NK-92 treated with Interleukin-12 subunit alpha and Interleukin-12 subunit beta, amount 100 ng/mL, for 24 hours (cell line): ENCODE results near the gene LMF1.

Experiments
- DNase-seq: peaks from one replicate; lab custom pipeline; 2025; lab: John Stamatoyannopoulos, UW

The LMF1 gene

DNA sequence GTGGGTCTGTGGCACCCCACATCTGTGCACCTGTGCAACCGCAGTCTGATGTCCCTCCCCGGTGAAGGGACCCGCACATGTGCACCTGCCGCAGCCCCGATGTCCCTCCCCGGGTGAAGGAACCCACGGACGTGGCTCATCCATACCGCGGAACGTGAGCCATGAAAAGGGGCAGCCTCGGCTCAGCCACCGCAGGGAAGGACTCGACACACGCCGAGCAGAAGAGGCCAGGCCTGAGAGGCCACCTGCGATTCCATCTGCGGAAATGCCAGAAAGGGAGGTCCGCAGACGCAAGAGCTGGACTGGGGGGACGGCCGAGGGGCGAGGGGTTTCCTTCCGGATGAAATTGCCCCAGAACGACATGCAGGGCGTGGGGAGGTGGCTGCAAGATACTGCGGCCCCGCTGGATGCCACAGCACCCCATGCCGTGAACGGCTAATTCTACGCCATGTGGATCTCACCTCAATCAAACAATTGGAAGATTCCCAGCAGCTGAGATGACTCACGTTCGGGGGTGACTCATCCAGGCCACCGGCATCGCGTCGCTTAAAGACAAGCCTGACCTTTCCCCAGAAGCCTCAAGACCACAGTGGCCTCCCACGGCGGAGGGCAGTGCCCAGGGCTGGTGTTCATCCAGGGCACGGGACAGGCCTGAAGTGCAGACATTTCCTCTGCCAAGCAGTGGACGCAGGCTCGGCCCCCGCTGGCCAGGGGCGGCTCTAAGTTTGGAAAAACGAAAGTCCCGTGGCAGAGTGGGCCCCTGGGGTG, 31.8 kb upstream of the LMF1 start:
- DNase-seq: no peak

DNA sequence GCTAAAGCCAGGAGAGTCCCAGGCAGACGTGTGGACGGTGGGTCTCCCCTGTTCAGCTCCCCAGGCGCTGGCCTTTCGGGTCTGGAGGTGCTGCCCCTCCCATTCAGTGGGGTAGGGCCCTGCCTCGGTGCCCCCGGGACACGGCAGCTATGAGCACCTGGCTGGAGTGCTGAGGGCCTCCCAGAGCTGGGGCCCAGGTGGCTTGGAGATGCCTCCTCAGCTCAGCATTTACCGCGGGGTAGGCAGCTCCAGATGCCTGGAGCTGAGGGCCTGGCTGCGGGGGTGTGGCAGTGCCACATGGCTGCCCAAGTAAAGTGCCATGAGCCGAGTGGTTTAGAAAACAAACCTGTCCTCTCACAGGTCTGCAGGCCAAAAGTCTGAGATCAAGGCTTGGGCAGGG, 30.3 kb upstream of the LMF1 start:
- DNase-seq: no peak

DNA sequence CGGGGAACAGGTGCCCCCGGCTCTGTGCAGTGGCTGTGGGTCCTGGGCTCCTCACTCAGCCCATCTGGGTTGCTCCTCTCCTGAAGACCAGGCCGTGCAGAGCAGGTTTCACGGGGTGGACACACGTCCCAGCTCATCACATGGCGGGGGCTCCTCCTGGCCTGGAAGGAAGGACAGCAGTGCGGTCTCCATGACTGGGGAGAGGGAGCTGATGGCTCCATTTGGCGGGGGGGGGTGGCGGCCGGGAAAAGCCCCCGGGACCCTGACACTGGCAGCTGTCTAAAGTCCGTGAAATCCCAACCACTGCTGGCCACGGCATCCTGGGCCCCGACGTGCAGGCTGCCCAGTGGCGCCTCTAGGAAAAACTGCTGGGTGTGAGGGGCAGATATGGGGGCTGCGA, 29.8 kb upstream of the LMF1 start:
- DNase-seq: no peak

DNA sequence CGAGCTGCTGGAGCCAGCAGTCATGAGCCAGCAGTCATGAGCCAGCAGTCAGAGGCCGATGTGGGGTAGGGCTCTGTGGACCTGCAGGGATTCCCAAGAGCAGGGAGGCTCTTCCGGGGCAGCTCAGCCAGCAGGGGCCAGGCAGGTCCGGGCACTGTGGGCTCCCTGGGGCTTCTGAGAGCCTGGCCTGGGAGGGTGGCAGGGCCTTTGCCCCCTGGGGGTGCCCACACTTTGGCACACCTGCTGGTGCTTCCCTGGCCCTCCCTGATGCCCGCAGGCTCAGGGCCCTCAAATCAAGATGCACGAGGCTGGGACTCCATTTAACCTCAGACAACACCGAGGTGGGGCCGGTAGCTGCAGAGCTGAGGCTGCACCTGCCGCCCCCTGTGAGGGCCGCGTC, 28.9 kb upstream of the LMF1 start:
- no peak for DNase-seq

GRCh38 chr16:998615-999014, 27.8 kb upstream of the LMF1 start:
- no peak for DNase-seq

DNA sequence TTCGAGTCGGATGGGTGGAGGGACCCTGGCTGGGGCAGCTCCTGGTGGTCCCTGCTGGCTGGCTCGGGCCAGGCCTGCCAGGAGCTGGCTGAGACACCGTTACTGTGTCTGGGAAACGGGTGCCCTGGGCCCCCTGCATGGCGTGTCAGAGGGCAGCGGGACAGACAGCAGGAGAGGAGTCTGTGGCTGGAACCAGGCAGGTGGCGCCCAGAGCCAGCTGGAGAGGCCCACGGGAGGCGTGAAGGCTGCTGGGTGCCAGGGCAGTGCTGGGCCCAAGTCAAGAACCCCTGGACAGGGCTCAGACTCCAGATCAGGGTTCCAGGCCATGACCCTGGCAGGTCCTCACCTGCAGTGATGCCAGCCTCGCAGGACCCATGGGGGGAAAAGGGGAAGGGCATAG, 27.4 kb upstream of the LMF1 start:
- DNase-seq: no peak

DNA sequence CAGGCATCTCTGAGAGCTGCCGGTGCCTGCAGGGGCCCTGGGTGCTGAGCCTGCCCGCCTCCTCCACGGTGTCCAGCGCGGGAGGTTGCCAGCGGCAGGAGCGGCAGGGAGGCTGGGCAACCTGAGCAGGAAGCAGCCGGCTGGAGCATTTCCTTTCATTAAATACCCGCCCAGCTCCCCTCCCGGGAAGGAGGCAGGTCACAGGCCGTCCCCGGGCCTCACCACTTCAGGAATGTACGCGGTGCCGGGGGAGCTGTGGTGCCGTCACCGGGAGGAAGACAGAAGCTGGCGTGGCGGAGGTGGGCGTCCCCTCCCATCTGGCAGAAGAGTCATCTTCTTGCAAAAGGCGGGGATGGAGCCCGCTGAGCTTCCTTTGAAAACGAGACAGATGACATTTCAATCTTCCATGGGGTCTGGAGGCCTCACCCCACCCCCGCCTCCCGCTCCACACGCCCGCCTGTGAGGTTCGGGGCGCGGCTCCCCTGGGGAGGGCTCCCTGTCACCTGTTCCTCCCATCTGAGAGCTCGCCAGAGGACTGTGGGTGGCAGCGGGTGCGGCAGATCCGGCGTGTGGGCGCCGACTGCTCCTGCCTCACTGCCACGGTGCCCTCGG, 26.8 kb upstream of the LMF1 start:
- no peak for DNase-seq

- DNase-seq: no peak
Observed at GRCh38 chr16:996681-997080, 25.9 kb upstream of the LMF1 start.

GRCh38 chr16:995783-996182, 25.0 kb upstream of the LMF1 start:
- DNase-seq: no peak

- no peak for DNase-seq
Observed at GRCh38 chr16:995087-995486, 24.3 kb upstream of the LMF1 start.

DNA sequence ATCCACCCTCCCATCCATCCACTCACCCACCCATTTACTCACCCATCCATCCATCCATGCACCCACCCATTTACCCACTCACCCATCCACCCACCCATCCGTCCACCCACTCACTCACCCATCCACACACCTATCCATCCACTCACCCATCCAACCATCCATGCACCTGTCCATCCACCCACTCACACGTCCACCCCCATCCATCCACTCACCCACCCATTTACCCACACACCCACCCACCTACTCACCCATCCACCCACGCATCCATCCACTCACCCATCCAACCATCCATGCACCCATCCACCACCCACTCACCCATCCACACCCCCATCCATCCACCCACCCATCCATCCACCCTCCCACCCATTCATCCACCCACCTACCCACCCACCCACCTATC, 22.9 kb upstream of the LMF1 start:
- DNase-seq: no peak

DNA sequence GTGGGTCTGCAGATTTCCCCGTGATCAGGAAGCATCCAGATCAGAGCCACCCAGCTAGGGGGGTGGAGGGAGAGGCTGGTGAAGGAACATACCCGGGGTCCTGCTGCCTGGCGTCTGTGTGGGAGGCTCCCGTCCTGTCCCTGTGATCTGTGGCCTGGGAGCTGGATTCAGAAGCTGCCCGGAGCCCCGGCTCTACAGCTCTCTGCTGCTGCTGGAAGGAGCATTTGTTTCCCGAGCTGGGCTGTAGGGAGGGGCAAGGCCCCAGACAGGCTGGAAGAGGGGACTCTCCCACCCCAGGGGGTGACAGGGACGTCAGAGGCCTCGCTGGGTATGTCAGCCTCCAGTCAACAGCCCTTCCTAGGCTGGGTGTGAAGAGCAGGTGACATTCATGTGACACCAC, 21.0 kb upstream of the LMF1 start:
- DNase-seq: no peak

GRCh38 chr16:991345-991744, 20.6 kb upstream of the LMF1 start:
- DNase-seq: no peak

- DNase-seq: no peak
Observed at GRCh38 chr16:990516-991291, 19.9 kb upstream of the LMF1 start.

DNA sequence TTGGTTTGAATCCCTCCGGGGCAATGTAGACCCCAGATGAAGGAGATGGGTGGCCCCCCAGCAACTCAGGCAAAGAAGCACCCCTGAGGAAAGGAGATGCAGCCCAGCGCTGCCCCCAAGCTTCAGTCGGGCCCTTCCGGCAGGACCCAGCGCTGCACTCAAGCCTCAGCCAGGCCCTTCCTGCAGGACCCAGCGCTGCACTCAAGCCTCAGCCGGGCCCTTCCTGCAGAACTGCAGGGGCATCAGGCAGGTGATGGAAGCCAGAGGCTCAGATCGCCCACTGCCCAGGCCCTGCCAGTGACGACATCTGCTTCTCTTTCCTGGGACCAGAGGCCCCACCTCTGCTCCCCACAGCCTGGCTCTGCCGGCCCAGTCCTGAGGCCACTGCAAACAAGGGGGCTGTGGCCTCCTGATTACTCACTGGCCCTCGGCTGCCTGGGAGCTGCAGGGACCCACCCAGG, 18.6 kb upstream of the LMF1 start:
- DNase-seq: no peak

DNA sequence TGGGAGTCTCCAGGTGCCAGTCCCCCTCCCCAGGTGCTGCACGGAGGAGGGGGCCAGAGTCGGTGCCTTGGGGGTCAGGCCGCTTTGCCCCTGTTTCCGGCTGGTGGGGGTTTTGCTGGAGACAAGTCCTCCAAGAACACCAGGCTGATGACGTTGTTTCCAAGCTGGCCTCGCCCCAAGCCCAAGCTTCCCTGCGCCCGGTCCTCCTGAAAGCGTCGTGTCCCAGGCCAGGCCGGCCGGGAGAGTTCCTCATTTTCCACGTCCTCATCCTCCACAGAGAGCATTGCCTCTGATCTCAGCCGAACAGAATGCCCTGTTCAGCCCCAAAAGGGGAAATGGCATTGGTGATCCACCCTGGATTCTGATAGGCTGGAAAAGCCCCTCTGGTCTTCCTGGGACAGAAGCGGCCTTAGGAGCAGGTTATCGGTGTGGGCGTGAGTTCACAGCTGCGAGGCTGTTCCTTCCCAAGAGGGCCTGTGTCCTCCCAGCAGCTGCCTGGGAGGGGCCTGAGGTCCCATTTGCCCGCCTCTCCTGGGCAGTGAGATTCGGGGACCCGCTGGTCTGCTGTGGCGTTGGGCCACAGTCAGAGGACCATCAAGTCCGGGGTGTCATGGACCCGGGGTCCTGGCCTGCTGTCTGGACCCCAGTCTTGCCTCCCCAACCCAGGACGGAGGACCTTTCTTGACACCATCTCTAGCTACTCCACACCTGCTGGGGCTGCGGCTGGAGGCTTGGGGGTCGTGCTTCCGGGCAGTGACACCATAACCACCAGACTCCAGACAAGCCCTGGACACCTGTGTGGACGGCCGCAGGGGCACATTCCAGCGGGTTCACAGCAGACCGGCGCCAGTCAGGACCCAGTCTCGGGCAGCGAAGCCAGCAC, 17.9 kb upstream of the LMF1 start:
- no peak for DNase-seq

DNA sequence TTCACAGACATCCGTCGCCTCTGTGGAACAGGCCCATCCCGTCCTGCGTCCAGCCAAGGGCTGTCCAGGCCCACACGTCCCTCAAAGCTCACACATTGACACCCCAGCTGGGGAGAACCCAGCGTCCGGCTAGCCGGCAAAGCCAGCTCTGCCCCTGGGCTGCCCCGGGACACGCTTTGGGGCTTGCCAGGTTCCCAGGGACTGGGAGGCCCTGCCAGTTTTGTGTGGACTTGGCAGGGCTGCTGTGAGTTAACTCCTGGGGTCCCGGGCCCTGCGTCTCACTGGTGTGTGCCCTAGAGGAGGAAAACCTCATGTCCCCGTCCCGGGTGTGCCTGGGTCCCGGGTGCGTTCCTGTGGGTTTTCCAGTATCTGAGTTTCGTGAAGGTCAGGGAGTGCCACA, 17.1 kb upstream of the LMF1 start:
- no peak for DNase-seq

DNA sequence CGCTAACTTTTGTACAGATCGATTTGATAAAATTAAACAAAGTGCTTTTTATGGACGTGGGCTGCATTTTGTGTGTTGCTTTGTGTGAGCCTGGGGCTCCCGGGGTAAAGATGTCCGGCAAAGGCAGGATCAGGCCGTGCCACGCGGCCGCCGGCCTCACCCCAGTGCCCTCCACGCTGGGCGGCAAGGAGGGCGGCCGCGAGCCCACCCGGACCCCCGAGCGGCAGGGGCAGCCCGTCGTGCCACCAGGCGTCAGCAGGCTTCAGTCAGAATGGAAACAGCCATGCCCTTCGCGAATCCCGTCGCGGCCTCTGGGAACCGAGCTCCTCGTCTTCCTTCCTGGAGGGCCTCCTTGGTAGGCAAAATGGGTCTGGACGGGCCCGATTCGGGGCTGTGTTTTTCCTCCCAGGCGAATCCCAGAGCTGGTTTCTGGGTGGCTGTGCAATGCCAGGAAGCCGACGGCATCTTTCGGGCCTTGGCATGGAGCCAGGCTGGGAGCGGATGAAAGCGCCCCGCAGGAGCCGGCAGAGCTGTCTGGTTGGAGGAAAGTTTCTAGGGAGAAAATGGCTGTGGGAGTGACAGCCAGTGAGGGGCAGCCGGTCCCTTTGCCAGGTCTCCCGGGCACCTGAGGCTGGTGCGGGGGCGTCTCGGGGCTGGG, 16.3 kb upstream of the LMF1 start:
- DNase-seq: no peak

DNA sequence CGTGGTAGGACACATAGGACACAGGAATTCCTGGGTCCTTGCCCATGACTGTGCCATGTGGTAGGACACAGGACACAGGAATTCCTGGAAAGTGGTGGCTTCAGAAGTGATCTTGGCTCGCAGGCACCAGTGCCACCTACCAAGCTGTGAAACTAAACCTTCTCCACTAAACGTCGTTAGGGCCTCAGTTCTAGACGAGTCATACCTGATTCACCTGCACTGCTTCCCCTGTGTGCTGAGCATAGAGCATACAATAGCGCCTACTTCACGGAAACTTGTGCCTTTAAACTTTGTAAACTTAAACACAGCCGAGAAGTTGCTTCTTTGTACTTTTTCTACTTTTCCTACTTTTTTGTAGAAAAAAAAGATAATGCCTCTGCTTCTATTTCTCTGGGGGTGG, 15.6 kb upstream of the LMF1 start:
- no peak for DNase-seq

DNA sequence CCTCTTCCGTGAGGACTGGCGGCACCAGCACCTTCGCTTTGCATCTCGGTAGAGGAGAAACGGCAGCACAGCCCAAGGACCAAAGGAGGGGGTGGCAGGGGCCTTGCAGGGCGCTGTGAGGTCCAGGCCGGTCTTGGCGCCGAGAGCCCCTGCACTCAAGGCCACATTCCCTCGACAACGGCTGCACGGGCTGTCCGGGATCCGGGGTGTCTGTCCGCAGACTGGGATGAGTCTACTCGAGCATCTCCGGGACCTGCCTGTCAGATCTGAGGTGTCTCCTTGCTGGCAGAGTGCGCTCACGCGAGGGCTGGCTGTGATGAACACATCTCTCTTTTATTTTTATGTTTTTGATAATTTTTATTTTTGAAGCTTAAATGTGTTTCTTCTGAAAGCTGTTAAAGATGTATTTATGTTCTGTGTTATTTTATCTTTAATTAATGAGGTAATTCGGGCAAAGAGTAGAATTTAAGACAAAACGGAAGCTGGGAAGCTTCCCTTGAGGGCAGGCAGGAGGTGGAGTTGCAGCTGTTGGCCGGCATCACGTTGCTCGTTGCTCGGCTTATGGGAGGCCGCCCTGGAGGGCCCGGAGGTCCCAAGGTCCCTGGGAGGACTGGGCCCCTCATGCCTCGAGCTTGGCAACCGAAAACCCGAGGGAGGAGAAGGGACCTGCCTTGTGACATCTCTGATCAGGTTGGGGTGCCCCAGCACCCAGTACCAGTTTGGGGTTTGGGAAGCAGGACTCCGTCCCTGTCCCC, 15.0 kb upstream of the LMF1 start:
- DNase-seq: no peak
